Mesenchymal stem cell (in vitro differentiated cells and primary cell): ENCODE data around the gene ZDHHC23.

Experiments used
- DNase-seq: peaks from one replicate; pipeline ENCODE4 v3.0.0-alpha.2; 2013
- H2AFZ ChIP-seq: one replicate; pipeline ENCODE4 v1.6.1; 2013; ENCODE audit warnings: low read depth, mild to moderate bottlenecking, control low read depth, inconsistent platforms, low read length, moderate library complexity
- H2AK5ac ChIP-seq: 2 replicates; pipeline ENCODE4 v1.6.1; 2013; ENCODE audit warnings: low read length, moderate library complexity, mild to moderate bottlenecking, inconsistent platforms; ENCODE audit not compliant: severe bottlenecking
- H2BK120ac ChIP-seq: one replicate; pipeline ENCODE4 v1.6.1; 2013; ENCODE audit warnings: low read depth, mild to moderate bottlenecking, inconsistent platforms, low read length, moderate library complexity
- H2BK12ac ChIP-seq, 2 experiments: one replicate each; pipeline ENCODE4 v1.6.1; 2013; ENCODE audit warnings: inconsistent platforms in 2 of 2, low read length in 2 of 2, mild to moderate bottlenecking in 2 of 2, moderate library complexity in 2 of 2, control low read depth in 1 of 2
- H2BK15ac ChIP-seq: one replicate; pipeline ENCODE4 v1.6.1; 2013; ENCODE audit warnings: mild to moderate bottlenecking, low read depth, inconsistent platforms; ENCODE audit not compliant: poor library complexity, severe bottlenecking
- H2BK5ac ChIP-seq: 2 replicates; pipeline ENCODE4 v1.6.1; 2013; ENCODE audit warnings: low read depth, mild to moderate bottlenecking, low read length, control low read depth, inconsistent platforms; ENCODE audit not compliant: poor library complexity, severe bottlenecking
- H3K14ac ChIP-seq, 2 experiments: one replicate each; pipeline ENCODE4 v1.6.1; 2013; ENCODE audit warnings: inconsistent platforms in 2 of 2, low read length in 2 of 2, control low read depth in 1 of 2, mild to moderate bottlenecking in 1 of 2, moderate library complexity in 1 of 2
- H3K18ac ChIP-seq, 2 experiments: one replicate each; pipeline ENCODE4 v1.6.1; 2013; ENCODE audit warnings: inconsistent platforms in 2 of 2, low read length in 2 of 2, control low read depth in 1 of 2, low read depth in 1 of 2, mild to moderate bottlenecking in 1 of 2
- H3K23ac ChIP-seq, 2 experiments: one replicate each; pipeline ENCODE4 v1.6.1; 2013; ENCODE audit warnings: inconsistent platforms in 2 of 2, low read length in 2 of 2, mild to moderate bottlenecking in 2 of 2, moderate library complexity in 2 of 2, control low read depth in 1 of 2
- H3K27ac ChIP-seq: 2 replicates; pipeline ENCODE4 v1.5.1; 2013; ENCODE audit warnings: mild to moderate bottlenecking, moderate library complexity, low read length, control low read depth, inconsistent platforms; ENCODE audit not compliant: poor library complexity, severe bottlenecking
- H3K27me3 ChIP-seq, 2 experiments: 2 replicates each; pipeline versions ENCODE4 v1.6.1 to v1.7.0; 2013; ENCODE audit warnings: low read length in 2 of 2, mild to moderate bottlenecking in 2 of 2, moderate library complexity in 2 of 2, control low read depth in 1 of 2, inconsistent platforms in 1 of 2; ENCODE audit not compliant: control insufficient read depth in 1 of 2, insufficient read depth in 1 of 2
- H3K36me3 ChIP-seq, 2 experiments: 2 replicates each; pipeline versions ENCODE4 v1.6.1 to v1.7.0; 2013; ENCODE audit warnings: low read length in 2 of 2, control low read depth in 1 of 2, inconsistent platforms in 1 of 2, low read depth in 1 of 2, mild to moderate bottlenecking in 1 of 2; ENCODE audit not compliant: insufficient read depth in 2 of 2, control insufficient read depth in 1 of 2
- H3K4ac ChIP-seq, 2 experiments: one replicate each; pipeline ENCODE4 v1.6.1; 2013; ENCODE audit warnings: inconsistent platforms in 2 of 2, low read length in 2 of 2, mild to moderate bottlenecking in 2 of 2, moderate library complexity in 2 of 2, control low read depth in 1 of 2, low read depth in 1 of 2
- H3K4me1 ChIP-seq: 2 replicates; pipeline ENCODE4 v1.6.1; 2013; ENCODE audit warnings: low read depth, low read length, control low read depth; ENCODE audit not compliant: control insufficient read depth, insufficient read depth
- H3K4me2 ChIP-seq: 2 replicates; pipeline ENCODE4 v1.6.1; 2013; ENCODE audit warnings: low read length, mild to moderate bottlenecking, inconsistent platforms; ENCODE audit not compliant: poor library complexity, severe bottlenecking
- H3K4me3 ChIP-seq, 2 experiments: 2 replicates each; pipeline versions ENCODE4 v1.5.1 to v1.7.0; 2013; ENCODE audit warnings: low read length in 2 of 2, mild to moderate bottlenecking in 2 of 2, control low read depth in 1 of 2, low read depth in 1 of 2; ENCODE audit not compliant: insufficient read depth in 1 of 2
- H3K79me1 ChIP-seq: replicated peaks from 2 replicates; pipeline ENCODE4 v1.6.1; 2013; ENCODE audit warnings: mild to moderate bottlenecking, control low read depth, low read length, inconsistent platforms; ENCODE audit not compliant: poor library complexity, severe bottlenecking
- H3K9ac ChIP-seq: 2 replicates; pipeline ENCODE4 v1.7.0; 2013; ENCODE audit warnings: mild to moderate bottlenecking, low read length, moderate library complexity
- H3K9me3 ChIP-seq: 2 replicates; pipeline ENCODE4 v1.7.0; 2013; ENCODE audit warnings: mild to moderate bottlenecking, low read length; ENCODE audit not compliant: control insufficient read depth
- H4K8ac ChIP-seq: one replicate; pipeline ENCODE4 v1.6.1; 2013; ENCODE audit warnings: inconsistent platforms, mild to moderate bottlenecking, low read length, moderate library complexity
- H4K91ac ChIP-seq: one replicate; pipeline ENCODE4 v1.6.1; 2013; ENCODE audit warnings: mild to moderate bottlenecking, low read length, inconsistent platforms
- WGBS: methylation state at CpG from one replicate; pipeline ENCODE4 v1.1.7; 2013; ENCODE audit warnings: mixed read lengths; 5-methylcytosine and 5-hydroxymethylcytosine counted together

Gene ZDHHC23

GRCh38 chr3:113977822-113978221, 30.0 kb downstream of the ZDHHC23 start:
- H2AFZ ChIP-seq, result no peak overlapping the region
- H3K14ac ChIP-seq, result no peak overlapping the region
- no peak overlapping the region for H3K23ac ChIP-seq
- no peak overlapping the region for H2BK5ac ChIP-seq
- H3K79me1 ChIP-seq, result no peaks in the 10 kb centered on the region
- H3K27me3 ChIP-seq, result no peaks in the 10 kb centered on the region
- no peak overlapping the region for H2BK12ac ChIP-seq
- H3K9ac ChIP-seq, result no peak overlapping the region
- H2BK15ac ChIP-seq, result no peak overlapping the region
- H3K4me2 ChIP-seq, result no peak overlapping the region
- H3K4me3 ChIP-seq, result no peak overlapping the region
- H3K4ac ChIP-seq, result no peak overlapping the region
- H3K9me3 ChIP-seq, result peaks cover 25% of the 10 kb centered on the region
- DNase-seq, result no peak
- H4K8ac ChIP-seq, result no peak overlapping the region
- H3K4me1 ChIP-seq, result no peaks in the 10 kb centered on the region
- H4K91ac ChIP-seq, result no peak overlapping the region
- peaks cover 0 to 51% of the 10 kb centered on the region in 2 experiments for H3K36me3 ChIP-seq
- no peak overlapping the region for H2AK5ac ChIP-seq
- H2BK120ac ChIP-seq, result no peak overlapping the region
- no peak overlapping the region for H3K27ac ChIP-seq
- H3K18ac ChIP-seq, result no peak overlapping the region
- 89% methylated on average over 3 of the region's 4 CpGs for WGBS

- no peak overlapping the region for H2BK120ac ChIP-seq
- whole genome bisulfite sequencing, result 100% methylated on average over 1 of the region's 1 CpG
- H3K27ac ChIP-seq, result no peak overlapping the region
- H2BK12ac ChIP-seq, result no peak overlapping the region
- no peaks in the 10 kb centered on the region for H3K4me1 ChIP-seq
- no peak overlapping the region for H4K8ac ChIP-seq
- no peak overlapping the region for H3K9ac ChIP-seq
- H3K4me2 ChIP-seq, result no peak overlapping the region
- H2AK5ac ChIP-seq, result no peak overlapping the region
- H3K36me3 ChIP-seq, result peaks cover 0 to 57% of the 10 kb centered on the region in 2 experiments
- H3K79me1 ChIP-seq, result no peaks in the 10 kb centered on the region
- H3K9me3 ChIP-seq, result peaks cover 5% of the 10 kb centered on the region
- H3K14ac ChIP-seq, result no peak overlapping the region
- H2BK15ac ChIP-seq, result no peak overlapping the region
- H3K4ac ChIP-seq, result no peak overlapping the region
- no peaks in the 10 kb centered on the region for H3K27me3 ChIP-seq
- no peak overlapping the region for H2AFZ ChIP-seq
- no peak overlapping the region for H2BK5ac ChIP-seq
- no peak for DNase-seq
- no peak overlapping the region for H3K18ac ChIP-seq
- H3K4me3 ChIP-seq, result no peak overlapping the region
- H4K91ac ChIP-seq, result no peak overlapping the region
- no peak overlapping the region for H3K23ac ChIP-seq
Measured at GRCh38 chr3:113979916-113980315, 32.1 kb downstream of the ZDHHC23 start.

GRCh38 chr3:113981803-113982202, 34.0 kb downstream of the ZDHHC23 start:
- Histone ChIP-seq H3K4me1 (no peaks in the 10 kb centered on the region), H4K8ac (no peak overlapping the region), H2BK12ac (no peak overlapping the region), H3K4ac (no peak overlapping the region), H3K27ac (no peak overlapping the region), H3K9ac (no peak overlapping the region), H3K23ac (no peak overlapping the region), H2BK15ac (no peak overlapping the region), H3K36me3 (peaks cover 0 to 59% of the 10 kb centered on the region in 2 experiments), H3K9me3 (no peaks in the 10 kb centered on the region), H4K91ac (no peak overlapping the region), H2BK120ac (no peak overlapping the region), H3K14ac (no peak overlapping the region), H2BK5ac (no peak overlapping the region), H3K27me3 (no peaks in the 10 kb centered on the region), H3K79me1 (no peaks in the 10 kb centered on the region), H2AK5ac (no peak overlapping the region), H3K18ac (no peak overlapping the region), H2AFZ (no peak overlapping the region), H3K4me3 (no peak overlapping the region), H3K4me2 (no peak overlapping the region)
- DNase-seq, result no peak

- no peak overlapping the region for H4K91ac ChIP-seq
- no peak overlapping the region for H2BK5ac ChIP-seq
- no peak overlapping the region for H3K14ac ChIP-seq
- no peak for DNase-seq
- no peak overlapping the region for H3K23ac ChIP-seq
- H2AFZ ChIP-seq, result no peak overlapping the region
- H3K4me1 ChIP-seq, result no peaks in the 10 kb centered on the region
- H2BK12ac ChIP-seq, result no peak overlapping the region
- 100% methylated on average over 1 of the region's 3 CpGs for WGBS
- H4K8ac ChIP-seq, result no peak overlapping the region
- no peak overlapping the region for H2BK120ac ChIP-seq
- no peak overlapping the region for H3K4me3 ChIP-seq
- no peak overlapping the region for H3K18ac ChIP-seq
- H2BK15ac ChIP-seq, result no peak overlapping the region
- no peaks in the 10 kb centered on the region for H3K27me3 ChIP-seq
- H3K4ac ChIP-seq, result no peak overlapping the region
- H3K4me2 ChIP-seq, result no peak overlapping the region
- H3K36me3 ChIP-seq, result peaks cover 0 to 41% of the 10 kb centered on the region in 2 experiments
- no peak overlapping the region for H3K9ac ChIP-seq
- H3K79me1 ChIP-seq, result no peaks in the 10 kb centered on the region
- no peak overlapping the region for H2AK5ac ChIP-seq
- H3K9me3 ChIP-seq, result no peaks in the 10 kb centered on the region
- H3K27ac ChIP-seq, result no peak overlapping the region
Measured at GRCh38 chr3:113983544-113983943, 35.7 kb downstream of the ZDHHC23 start.
